ENCODE data around the gene RIPPLY1.

GRCh38 chrX:106932960-106933537 is 29.9 kb upstream of the RIPPLY1 start:
- TF ChIP-seq, protein P1, sequence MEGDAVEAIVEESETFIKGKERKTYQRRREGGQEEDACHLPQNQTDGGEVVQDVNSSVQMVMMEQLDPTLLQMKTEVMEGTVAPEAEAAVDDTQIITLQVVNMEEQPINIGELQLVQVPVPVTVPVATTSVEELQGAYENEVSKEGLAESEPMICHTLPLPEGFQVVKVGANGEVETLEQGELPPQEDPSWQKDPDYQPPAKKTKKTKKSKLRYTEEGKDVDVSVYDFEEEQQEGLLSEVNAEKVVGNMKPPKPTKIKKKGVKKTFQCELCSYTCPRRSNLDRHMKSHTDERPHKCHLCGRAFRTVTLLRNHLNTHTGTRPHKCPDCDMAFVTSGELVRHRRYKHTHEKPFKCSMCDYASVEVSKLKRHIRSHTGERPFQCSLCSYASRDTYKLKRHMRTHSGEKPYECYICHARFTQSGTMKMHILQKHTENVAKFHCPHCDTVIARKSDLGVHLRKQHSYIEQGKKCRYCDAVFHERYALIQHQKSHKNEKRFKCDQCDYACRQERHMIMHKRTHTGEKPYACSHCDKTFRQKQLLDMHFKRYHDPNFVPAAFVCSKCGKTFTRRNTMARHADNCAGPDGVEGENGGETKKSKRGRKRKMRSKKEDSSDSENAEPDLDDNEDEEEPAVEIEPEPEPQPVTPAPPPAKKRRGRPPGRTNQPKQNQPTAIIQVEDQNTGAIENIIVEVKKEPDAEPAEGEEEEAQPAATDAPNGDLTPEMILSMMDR (conservative IDR thresholded peaks at IDR 0.05) = no peak
- TF ChIP-seq ZFX (IDR thresholded peaks at IDR 0.05) = no peak
